ENCODE data around the gene SPPL3.
"Not testable (repeated sequence)": the region's sequence is repeated elsewhere in the genome, so short reads cannot be mapped to it uniquely, and the experiment has no call there.

Gene SPPL3

DNA sequence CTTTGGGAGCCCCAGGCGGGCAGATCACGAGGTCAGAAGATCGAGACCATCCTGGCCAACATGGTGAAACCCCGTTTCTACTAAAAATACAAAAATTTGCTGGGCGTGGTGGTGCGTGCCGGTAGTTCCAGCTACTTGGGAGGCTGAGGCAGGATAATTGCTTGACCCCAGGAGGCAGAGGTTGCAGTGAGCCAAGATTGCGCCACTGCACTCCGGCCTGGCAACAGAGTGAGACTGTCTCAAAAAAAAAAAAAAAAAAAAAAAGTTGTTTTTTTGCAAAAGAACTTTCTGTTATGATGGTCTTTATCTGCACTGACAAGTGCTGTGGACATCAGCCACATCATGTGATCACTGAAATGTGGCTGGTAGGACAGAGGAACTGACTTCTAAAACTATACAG, 111.7 kb downstream of the SPPL3 start:
- FAIRE-seq; DNase-seq (ENCODE audit: insufficient read length, low spot score): not testable (repeated sequence)

DNA sequence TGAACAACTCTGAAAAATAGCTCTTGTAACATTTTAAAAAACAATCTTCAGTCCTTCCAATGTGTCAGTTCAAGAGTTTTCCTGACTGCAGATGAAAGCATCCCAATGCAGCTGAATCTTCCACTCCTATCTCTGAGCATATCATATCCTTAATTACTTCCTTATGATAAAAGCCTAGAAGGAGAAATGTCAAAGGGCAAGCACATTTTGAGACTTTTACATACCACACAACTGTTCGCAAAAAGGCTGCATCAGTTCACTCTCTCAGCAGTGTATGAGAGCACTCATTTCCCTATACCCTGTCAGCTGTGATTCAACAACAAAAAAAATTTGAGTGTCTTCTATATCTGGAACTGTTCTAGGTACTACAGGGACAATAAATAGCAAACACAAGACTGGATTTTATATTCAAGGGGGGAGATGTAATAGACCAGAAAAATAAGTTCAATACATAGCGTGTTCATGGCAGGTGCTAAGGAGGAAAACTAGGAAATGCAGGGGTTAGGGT, 112.4 kb downstream of the SPPL3 start:
- no peak for DNase-seq (ENCODE audit: insufficient read length, low spot score)
- FAIRE-seq: no peak

DNA sequence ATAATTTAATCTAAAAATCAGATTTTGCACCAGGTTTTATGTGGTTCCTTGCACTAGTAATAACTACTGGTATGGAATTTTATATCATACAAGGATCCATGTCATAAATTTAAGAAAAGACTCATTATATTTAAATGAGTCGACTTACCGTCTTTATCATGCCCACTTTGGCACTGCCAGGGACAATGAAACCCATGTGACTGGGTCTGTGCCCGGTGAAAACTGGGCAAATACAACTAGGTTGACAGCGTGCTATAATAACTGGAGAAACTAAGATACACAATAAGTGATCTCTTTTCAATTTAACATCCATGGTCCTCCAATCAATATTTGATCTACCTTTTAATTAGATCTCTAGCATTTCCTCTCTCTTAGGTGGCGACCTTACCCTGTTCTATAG, 114.0 kb downstream of the SPPL3 start:
- DNase-seq (ENCODE audit: insufficient read length, low spot score) (no peak), FAIRE-seq (no peak)

DNA sequence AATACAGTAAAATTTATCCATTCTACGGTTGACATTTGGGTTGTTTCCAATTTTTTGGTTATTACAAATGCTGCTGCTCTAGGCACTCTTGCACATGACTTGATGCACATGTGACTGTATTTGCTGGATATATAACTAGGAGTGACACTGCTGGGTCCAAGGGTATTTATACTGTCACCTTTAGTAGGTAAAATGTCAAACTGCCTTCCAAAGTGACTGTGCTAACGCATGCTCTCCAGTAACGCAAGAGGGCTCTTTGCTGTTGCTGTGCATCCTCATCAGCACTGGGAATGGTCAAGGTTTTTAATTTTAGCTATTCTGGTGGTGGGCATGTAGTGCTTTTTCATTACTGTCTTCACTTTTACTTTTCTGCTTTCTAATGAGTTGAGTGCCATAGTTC, 116.3 kb downstream of the SPPL3 start:
- no peak for FAIRE-seq

DNA sequence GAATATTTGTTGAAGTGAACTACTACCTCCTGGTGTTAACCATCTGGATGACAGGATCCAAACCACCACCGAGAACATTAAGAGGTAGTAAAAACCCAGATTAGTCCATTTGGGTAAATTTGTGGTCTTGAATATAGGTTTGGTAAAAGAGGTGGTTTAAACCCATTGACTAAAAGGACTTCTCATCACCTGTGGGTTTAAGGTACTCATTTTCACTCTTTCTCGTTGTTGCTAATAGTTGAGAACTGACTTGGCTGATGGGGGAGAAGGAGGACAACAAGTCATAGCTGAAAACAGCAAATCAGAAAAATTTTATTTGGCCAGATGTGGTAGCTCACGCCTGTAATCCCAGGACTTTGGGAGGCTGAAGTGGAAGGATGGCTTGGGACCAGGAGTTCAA, 119.4 kb downstream of the SPPL3 start:
- no peak for DNase-seq (ENCODE audit: insufficient read length, low spot score)
- no peak for FAIRE-seq

More for the DNA sequence above, 116.3 kb downstream of the SPPL3 start:
- no peak for DNase-seq (ENCODE audit: insufficient read length, low spot score)

DNA sequence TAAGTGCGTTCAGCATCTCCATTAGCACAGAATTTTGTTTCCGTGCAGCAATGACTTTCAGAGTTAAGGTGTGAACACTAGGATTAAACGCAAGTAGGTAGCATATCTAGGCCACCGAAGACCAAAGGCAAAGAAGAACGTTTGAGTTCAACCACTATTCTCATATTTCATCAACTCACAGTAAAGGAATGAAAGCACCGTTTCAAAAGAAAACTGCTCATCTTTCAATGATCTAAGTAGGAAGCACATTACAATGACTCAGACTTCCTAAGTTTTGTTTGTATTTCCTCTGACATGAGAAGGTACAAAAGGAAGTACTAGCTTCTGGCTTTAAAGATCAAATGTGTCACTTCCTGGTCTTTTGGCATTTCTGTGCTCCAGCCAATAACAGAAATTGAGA, 121.0 kb downstream of the SPPL3 start:
- FAIRE-seq (peak; percentile 20), DNase-seq (ENCODE audit: insufficient read length, low spot score) (peak; percentile 52)

DNA sequence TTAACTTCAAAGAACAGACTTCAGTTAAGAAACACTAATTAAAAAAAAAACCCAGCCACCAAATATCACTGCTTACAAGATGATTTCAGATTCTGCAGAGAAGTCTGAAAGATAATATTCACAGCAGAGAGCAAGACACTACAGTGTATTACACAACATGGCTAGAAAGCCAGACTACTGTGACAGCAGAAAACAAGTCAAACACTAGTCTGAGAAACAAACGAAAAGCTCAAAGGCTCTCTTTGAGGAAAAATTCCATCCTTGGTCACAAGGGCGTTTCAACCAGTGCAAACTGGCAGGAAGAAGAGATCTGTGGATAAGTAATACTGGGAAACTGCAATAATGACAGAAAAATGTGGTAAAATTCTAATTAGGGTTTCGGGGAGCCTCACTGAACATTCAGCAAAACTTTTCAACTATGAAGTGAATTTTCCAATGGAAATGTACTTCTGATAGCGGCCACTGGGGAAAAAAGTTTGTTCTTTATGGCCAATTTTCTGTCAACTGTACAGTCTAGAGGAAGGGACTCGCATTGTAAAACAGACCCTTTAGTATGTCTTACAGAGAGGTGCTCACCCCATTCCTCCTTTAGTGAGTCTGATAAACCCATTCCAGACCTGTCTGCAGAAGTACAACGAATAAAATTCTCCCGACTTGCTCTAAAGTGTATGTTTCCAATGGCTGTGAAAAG, 128.2 kb downstream of the SPPL3 start:
- FAIRE-seq (no peak), DNase-seq (ENCODE audit: insufficient read length, low spot score) (no peak)

DNA sequence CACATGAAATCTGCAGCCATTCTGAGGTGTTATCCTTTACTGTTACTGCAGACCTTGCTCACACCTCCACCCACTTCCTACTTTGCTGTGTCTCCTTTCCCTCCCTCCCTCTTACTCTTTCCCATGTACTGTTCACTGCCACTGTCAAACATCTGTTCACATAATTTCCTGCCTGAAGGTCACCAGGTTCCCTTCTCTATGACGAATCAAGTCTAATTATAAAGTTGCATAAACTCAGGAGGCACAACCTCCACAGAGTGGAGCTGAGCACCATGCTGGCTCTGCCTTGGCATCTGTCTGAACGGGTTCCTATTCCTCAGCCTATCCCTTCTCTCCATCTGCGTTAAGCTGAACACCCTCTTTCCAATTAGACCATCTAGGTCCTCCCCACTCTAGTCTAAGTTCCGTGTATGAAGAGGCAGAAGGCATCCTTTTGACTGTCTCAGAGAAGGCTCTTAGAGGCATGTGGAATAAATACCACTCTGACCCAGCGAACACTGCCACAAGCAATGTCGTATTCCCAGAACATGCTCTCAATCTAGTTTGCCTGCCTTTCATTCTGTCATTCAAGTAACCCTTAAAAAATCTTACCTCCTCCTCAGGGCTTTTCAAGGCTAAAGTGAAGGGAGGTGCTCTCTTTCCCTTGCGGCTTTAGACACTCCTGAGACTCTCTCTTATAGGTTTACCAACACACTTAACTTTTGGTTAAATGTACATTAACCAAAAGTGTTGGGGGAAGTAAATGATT, 129.8 kb downstream of the SPPL3 start:
- no peak for FAIRE-seq
- no peak for DNase-seq (ENCODE audit: insufficient read length, low spot score)

DNA sequence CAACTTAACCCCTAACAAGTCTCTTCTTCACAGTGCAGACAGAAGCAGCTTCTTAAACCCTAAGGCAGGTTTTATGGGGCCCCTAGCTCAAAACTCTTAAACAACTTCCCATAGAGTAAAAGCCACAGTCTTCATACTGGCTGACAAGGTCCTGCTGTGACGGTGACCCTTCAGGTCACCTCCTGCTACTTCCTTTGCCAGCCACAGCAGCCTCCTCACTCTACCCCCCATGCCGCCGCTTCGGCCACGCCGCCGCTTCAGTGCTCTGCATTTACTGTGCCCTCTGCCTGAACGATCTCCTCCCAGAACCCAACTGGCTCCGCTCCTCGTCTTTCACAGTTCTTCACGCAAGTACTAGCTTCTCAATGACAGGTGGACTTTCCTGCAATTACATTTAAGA, 133.1 kb downstream of the SPPL3 start:
- no peak for FAIRE-seq

DNA sequence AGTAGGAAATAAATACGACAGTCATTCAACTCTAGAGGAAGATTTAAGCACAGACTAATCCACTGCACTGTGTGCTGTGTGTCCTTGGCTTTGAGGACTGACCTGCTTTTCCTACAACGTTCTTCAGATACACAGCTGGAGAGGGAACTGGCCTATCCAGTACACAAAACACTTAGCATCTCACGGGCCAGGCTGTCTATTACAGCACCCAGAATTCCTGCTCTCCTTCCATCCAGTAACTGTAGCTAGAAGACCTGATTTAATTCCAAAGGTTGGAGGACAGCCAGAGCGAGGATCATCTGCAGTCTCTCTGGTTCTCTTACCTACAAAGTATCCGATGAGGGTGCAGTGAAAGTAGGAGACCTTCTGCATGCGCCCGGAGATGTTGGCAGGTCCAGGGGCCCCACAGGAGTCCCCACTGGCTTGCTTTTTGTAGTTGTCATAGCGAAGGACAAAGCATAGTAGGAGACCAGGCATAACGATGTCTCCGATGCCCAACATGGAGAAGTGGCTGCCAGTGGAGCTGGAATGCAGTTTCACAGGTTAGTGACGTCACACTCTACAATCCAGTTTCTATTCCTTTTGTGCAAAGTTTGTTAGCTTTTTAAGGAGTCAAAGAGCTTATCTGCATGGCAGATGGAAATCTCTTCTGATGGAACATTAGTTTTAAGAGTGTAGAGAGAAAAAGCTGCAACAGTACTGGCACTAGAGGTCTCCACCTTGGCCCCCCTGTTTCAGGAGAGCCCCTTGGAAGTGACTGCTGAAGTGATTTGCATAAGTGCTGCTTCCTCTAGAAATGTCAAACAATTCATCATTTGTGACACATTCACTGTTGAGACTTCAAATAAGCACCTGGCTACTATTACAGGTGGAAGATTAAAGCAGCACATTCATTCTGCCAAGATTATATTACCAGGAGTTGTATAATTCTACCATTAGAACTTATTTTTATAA, 136.8 kb downstream of the SPPL3 start:
- no peak for DNase-seq (ENCODE audit: insufficient read length, low spot score)
- FAIRE-seq: no peak

More for the DNA sequence above, 133.1 kb downstream of the SPPL3 start:
- DNase-seq (ENCODE audit: insufficient read length, low spot score): no peak

DNA sequence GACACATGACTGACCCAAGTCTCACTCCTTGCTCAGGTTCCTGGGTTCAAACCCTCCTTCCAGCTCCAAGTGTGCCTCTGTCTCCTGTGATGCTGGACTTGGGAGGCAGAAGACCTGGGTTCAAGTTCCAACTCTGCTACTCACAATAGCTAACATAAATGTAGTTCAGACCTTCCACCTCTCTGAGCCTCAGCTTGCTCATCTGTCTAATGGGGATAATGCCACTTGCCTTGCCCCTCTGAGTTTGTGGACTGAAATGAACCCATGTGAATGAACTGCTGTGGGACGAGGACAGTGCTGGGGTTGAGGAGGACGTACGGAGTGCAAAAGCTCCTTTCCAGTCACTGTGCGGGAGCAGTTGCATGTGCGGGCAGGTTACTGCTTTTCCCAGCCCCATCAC, 137.6 kb downstream of the SPPL3 start:
- DNase-seq (ENCODE audit: insufficient read length, low spot score) (no peak), FAIRE-seq (no peak)

DNA sequence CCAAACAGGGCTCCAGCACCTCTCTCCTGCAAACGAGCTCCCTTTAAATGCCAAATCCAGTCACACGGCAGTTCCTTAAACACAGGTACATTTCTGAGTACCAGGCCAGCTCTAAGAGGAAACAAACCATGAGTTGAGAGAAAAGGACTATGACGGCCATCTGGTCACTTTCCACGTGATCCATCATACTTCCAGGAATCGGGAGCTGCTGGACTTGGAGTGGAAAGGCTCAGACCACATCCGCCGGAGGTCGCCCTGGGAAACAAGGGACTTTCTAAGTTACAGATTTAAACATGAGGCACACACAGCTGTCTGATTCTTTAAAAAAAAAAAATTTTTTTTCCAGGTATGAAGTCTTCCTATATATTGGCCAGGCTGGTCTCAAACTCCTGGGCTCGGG, 139.3 kb downstream of the SPPL3 start:
- FAIRE-seq: no peak
- no peak for DNase-seq (ENCODE audit: insufficient read length, low spot score)

DNA sequence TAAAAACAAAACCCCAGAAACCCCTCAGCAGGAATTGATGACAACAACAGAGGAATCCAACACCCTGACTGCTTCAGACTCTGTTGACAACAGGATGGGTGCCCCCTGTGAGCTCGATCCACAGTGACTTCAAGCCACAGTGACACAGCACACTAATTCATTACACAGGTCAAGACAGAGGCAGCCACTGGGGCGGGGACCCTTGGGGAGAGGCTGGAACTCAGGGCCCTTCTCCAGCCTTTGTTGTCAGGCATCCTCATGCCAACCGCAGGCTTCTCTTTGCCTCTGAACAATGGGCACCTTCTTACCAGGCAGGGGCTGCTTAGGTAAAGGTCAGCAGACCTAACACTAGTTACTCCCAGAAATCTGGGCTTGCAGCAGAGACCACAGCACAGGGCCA, 140.9 kb downstream of the SPPL3 start:
- no peak for DNase-seq (ENCODE audit: insufficient read length, low spot score)
- no peak for FAIRE-seq

DNA sequence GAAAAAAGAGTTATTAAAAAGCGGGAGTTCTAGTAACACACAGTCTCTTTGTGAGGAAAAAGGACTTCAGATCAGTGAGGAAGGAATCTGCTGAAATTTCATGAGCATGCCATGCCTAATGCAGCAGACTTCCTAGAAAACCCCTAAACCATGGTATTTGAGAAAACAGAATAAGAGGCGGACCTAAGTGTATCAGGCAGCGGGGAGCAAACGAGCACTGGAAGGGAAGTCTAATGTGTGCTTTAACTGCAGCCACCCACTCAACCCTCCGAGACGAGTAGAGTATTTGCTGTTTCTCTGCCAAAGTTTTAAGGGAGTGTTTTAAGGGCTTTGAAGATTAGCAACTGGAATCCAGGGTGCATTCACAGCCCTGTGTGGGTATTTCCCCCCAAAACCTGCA, 142.1 kb downstream of the SPPL3 start:
- DNase-seq (ENCODE audit: insufficient read length, low spot score) (no peak), FAIRE-seq (no peak)

DNA sequence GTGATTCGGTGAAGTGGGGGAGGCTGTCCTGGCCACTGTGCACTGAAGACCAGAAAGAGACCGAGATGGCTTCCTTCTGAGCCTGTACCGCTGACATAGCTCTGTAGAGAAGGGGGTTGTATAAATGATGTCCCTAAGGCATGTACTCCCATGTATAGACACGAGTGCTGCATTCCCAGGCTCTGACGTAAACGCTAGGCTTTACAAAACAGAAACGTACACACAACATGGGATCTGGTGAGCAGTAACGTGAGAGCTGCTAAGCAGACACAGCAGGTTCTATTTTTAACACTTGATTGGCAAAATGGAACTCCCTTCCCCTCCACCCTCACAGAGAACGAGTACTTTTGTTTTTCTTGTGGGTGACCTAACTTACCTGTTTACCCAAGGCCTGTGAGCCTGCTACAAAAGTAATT, 142.6 kb downstream of the SPPL3 start:
- FAIRE-seq: no peak
- no peak for DNase-seq (ENCODE audit: insufficient read length, low spot score)

DNA sequence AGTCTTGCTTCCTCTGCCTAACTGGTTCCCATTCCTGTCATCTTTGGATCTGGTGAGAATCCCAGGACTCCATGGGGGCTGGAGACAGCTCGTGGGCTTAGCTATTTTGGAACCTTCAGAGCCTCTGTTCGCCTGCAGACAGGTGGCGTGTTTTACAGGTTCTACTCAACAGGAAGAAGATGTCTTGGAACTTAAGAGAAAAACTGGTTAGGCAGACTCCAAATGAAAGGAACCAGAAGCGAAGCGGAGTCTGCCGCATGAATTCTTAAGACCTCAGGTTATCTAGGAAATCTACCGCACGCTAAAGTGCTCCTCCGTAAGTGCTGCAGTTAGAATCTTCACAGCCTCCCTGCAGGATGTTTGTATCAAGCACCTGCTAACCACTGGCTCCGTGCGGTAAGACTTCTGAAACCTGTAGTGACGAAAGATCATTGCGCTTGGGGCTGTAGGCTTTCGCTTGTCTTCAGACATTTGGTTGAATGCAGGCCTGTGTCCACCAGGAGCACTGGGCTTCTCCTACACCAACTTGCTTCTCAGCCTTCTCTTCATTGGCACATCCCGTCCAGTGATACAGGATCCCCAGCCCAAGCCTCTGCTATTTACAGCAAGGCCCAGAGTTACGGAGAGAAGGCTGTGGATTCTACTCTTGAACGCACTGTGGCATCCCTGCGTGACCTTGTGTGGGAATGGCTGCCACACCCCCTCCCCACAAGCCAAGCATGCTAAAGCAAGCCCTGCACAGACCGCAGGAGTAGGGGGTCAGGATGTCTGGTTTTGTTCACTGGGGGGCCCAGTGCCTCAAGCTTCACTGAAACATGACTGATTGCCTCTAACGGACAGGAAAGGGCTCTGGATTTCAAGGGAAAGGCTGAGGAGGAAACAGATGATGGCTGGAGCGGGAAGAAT, 143.6 kb downstream of the SPPL3 start:
- DNase-seq (ENCODE audit: insufficient read length, low spot score) (no peak), FAIRE-seq (no peak)

DNA sequence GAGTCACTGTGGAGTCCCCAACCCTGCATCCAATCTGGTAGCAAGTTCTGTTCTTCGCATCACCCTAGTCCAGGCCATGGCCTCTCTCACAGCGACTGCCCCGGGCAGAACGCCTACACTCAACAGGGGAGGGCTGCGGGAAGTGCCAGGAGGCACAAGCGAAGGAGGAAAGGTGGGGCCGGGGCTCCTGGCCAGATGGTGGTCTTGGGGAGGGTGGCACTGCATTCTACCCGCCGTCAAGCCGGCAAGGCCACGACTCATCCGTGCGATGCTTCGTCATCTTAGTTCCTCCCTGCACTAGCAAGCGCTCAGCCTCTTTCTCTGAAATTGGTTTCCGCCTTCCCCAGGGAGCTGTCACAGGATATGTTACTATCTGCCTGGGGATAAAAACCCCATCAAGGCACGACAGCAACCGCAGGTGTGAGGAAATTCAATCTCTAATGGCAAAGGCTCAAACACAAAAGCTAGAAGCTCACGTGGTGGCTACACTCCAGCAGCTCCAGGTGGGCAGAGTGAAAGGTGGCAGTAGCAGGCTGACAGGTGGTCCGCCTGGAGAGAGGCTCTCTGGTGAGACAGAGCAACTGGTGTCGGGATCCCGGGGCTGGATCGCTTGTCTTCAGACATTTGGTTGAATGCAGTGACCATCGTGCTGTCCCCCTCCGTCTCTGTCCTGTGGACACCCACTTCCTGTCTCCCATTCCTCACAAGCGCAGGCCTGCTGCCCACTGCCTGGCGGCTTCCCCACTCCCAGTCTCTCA, 144.4 kb downstream of the SPPL3 start:
- FAIRE-seq (no peak), DNase-seq (ENCODE audit: insufficient read length, low spot score) (no peak)

DNA sequence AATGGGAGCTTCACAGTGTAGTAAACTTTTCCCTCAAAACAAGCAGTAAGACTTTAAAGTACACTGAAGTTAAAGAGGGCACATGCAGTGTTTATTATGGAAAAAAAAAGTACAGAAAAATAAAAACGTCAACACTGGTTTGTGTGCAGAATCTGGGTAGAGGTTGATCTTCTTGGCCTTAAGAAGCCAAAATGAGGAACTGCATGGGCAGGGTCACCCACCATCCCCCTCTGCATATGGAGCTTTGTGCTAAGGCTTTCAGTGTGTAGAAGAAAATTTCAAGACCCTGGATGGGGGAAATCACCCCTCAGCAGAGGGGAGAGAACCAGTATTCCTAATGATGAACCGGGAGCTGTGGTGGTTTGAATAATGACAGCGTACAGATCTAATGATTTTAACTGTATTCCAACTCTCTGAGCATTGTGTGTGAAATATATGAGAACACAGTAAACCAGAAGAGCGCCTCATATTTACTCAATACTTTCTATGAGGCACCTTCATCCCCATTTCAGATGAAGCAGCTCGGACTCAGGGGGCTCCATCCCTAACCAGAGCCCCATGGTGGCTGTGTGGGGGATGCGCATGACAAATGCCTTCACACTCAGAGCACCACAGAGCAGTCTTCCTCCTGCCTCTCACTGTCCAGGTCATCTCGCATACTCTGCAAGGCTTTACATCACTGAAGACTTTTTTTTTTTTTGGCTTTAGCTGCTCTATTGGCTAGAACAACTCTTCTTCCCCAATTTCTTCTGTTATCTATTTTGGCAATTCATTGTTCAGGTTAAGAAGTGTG, 145.2 kb downstream of the SPPL3 start:
- no peak for DNase-seq (ENCODE audit: insufficient read length, low spot score)
- no peak for FAIRE-seq

DNA sequence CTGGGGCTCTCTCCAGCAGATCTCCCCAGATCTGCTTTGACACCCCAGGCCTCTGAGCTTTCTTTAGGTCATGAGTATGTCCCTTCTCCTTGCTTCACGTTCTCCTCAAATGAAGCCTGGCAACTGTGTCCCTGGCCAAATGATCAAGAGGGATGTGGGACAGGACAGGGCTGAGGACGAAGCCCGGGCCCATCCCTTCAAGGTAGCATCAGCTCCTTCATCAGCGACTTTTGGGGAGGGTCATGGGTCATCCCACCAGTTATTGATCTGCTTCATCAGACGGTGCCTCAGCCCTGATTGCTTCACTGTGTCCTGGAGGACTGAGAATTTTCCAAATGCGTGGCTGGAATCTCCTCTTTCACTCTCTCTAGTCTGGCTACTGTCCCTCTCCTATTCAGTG, 146.2 kb downstream of the SPPL3 start:
- DNase-seq (ENCODE audit: insufficient read length, low spot score) (no peak), FAIRE-seq (no peak)

Measured in HTR-8/SVneo (cell line).